Measurements from ENCODE around the gene MYO15A.

MYO15A gene

GRCh38 chr17:18116078-18116477 lies 7.5 kb downstream of the MYO15A start:
- H3K4me3 Mint-ChIP-seq = no peak overlapping the region
- no peaks in the 10 kb centered on the region for H3K4me1 Mint-ChIP-seq
- H3K36me3 Mint-ChIP-seq (ENCODE audit: low read depth) = no peaks in the 10 kb centered on the region
- no peak for ATAC-seq
- DNase-seq = no peak
- H3K9me3 Mint-ChIP-seq = no peaks in the 10 kb centered on the region
- H3K27ac Mint-ChIP-seq = no peak overlapping the region
- no peaks in the 10 kb centered on the region for H3K27me3 Mint-ChIP-seq

GRCh38 chr17:18117533-18117932 lies 9.0 kb downstream of the MYO15A start:
- DNase-seq (no peak), ATAC-seq (no peak)
- no peak overlapping the region for H3K27ac Mint-ChIP-seq
- H3K36me3 Mint-ChIP-seq (ENCODE audit: low read depth) = no peaks in the 10 kb centered on the region
- H3K27me3 Mint-ChIP-seq = no peaks in the 10 kb centered on the region
- no peak overlapping the region for H3K4me3 Mint-ChIP-seq
- H3K9me3 Mint-ChIP-seq = no peaks in the 10 kb centered on the region
- no peaks in the 10 kb centered on the region for H3K4me1 Mint-ChIP-seq

- H3K27ac Mint-ChIP-seq = no peak overlapping the region
- H3K4me3 Mint-ChIP-seq = no peak overlapping the region
- H3K4me1 Mint-ChIP-seq = no peaks in the 10 kb centered on the region
- H3K27me3 Mint-ChIP-seq = no peaks in the 10 kb centered on the region
- no peaks in the 10 kb centered on the region for H3K36me3 Mint-ChIP-seq (ENCODE audit: low read depth)
- H3K9me3 Mint-ChIP-seq = no peaks in the 10 kb centered on the region
- ATAC-seq = no peak
- no peak for DNase-seq
Observed at GRCh38 chr17:18117982-18118975, 9.7 kb downstream of the MYO15A start.

GRCh38 chr17:18119166-18119745 lies 10.7 kb downstream of the MYO15A start:
- Mint-ChIP-seq H3K4me3 (no peak overlapping the region), H3K4me1 (no peaks in the 10 kb centered on the region), H3K27me3 (no peaks in the 10 kb centered on the region), H3K27ac (no peak overlapping the region), H3K36me3 (ENCODE audit: low read depth) (no peaks in the 10 kb centered on the region), H3K9me3 (no peaks in the 10 kb centered on the region)
- ATAC-seq (no peak), DNase-seq (no peak)

- Mint-ChIP-seq H3K36me3 (ENCODE audit: low read depth) (no peaks in the 10 kb centered on the region), H3K4me1 (no peaks in the 10 kb centered on the region), H3K9me3 (no peaks in the 10 kb centered on the region), H3K4me3 (no peak overlapping the region), H3K27ac (no peak overlapping the region), H3K27me3 (no peaks in the 10 kb centered on the region)
- no peak for DNase-seq
- ATAC-seq = no peak
Observed at GRCh38 chr17:18119938-18120337, 11.4 kb downstream of the MYO15A start.

- Mint-ChIP-seq H3K4me3 (no peak overlapping the region), H3K27ac (no peak overlapping the region), H3K36me3 (ENCODE audit: low read depth) (no peaks in the 10 kb centered on the region), H3K9me3 (no peaks in the 10 kb centered on the region), H3K4me1 (no peaks in the 10 kb centered on the region), H3K27me3 (no peaks in the 10 kb centered on the region)
- DNase-seq (no peak), ATAC-seq (no peak)
Observed at GRCh38 chr17:18120461-18121017, 12.0 kb downstream of the MYO15A start.

GRCh38 chr17:18121144-18121910 lies 12.8 kb downstream of the MYO15A start:
- no peak overlapping the region for H3K27ac Mint-ChIP-seq
- no peaks in the 10 kb centered on the region for H3K9me3 Mint-ChIP-seq
- H3K36me3 Mint-ChIP-seq (ENCODE audit: low read depth) = no peaks in the 10 kb centered on the region
- H3K4me3 Mint-ChIP-seq = no peak overlapping the region
- no peaks in the 10 kb centered on the region for H3K27me3 Mint-ChIP-seq
- ATAC-seq = no peak
- H3K4me1 Mint-ChIP-seq = no peaks in the 10 kb centered on the region
- DNase-seq = no peak

GRCh38 chr17:18122990-18123753 lies 14.6 kb downstream of the MYO15A start:
- no peak for ATAC-seq
- DNase-seq = no peak
- H3K36me3 Mint-ChIP-seq (ENCODE audit: low read depth) = no peaks in the 10 kb centered on the region
- H3K27me3 Mint-ChIP-seq = no peaks in the 10 kb centered on the region
- no peaks in the 10 kb centered on the region for H3K9me3 Mint-ChIP-seq
- H3K27ac Mint-ChIP-seq = no peak overlapping the region
- no peak overlapping the region for H3K4me3 Mint-ChIP-seq
- H3K4me1 Mint-ChIP-seq = no peaks in the 10 kb centered on the region

GRCh38 chr17:18124345-18125126 lies 16.0 kb downstream of the MYO15A start:
- H3K27me3 Mint-ChIP-seq = no peaks in the 10 kb centered on the region
- no peaks in the 10 kb centered on the region for H3K9me3 Mint-ChIP-seq
- no peak for DNase-seq
- no peaks in the 10 kb centered on the region for H3K4me1 Mint-ChIP-seq
- ATAC-seq = no peak
- H3K4me3 Mint-ChIP-seq = no peak overlapping the region
- H3K36me3 Mint-ChIP-seq (ENCODE audit: low read depth) = no peaks in the 10 kb centered on the region
- no peak overlapping the region for H3K27ac Mint-ChIP-seq

GRCh38 chr17:18129041-18129502 lies 20.5 kb downstream of the MYO15A start:
- ATAC-seq (no peak), DNase-seq (no peak)
- Mint-ChIP-seq H3K9me3 (no peaks in the 10 kb centered on the region), H3K27ac (no peak overlapping the region), H3K4me3 (no peak overlapping the region), H3K4me1 (no peaks in the 10 kb centered on the region), H3K36me3 (ENCODE audit: low read depth) (no peaks in the 10 kb centered on the region), H3K27me3 (no peaks in the 10 kb centered on the region)

- no peak for ATAC-seq
- no peaks in the 10 kb centered on the region for H3K27me3 Mint-ChIP-seq
Observed at GRCh38 chr17:18132711-18133110, 24.2 kb downstream of the MYO15A start.

GRCh38 chr17:18136357-18136756 lies 27.8 kb downstream of the MYO15A start:
- Mint-ChIP-seq H3K27me3 (no peaks in the 10 kb centered on the region), H3K36me3 (ENCODE audit: low read depth) (no peaks in the 10 kb centered on the region), H3K27ac (no peak overlapping the region), H3K4me1 (peaks cover 3% of the 10 kb centered on the region), H3K4me3 (no peak overlapping the region), H3K9me3 (no peaks in the 10 kb centered on the region)
- DNase-seq (no peak), ATAC-seq (no peak)

More at GRCh38 chr17:18132711-18133110, 24.2 kb downstream of the MYO15A start:
- no peaks in the 10 kb centered on the region for H3K4me1 Mint-ChIP-seq
- H3K4me3 Mint-ChIP-seq = no peak overlapping the region
- no peaks in the 10 kb centered on the region for H3K36me3 Mint-ChIP-seq (ENCODE audit: low read depth)
- H3K27ac Mint-ChIP-seq = no peak overlapping the region
- no peak for DNase-seq
- no peaks in the 10 kb centered on the region for H3K9me3 Mint-ChIP-seq

- no peak for DNase-seq
- no peak overlapping the region for H3K4me3 Mint-ChIP-seq
Observed at GRCh38 chr17:18138065-18138749, 29.7 kb downstream of the MYO15A start.

More at GRCh38 chr17:18138065-18138749, 29.7 kb downstream of the MYO15A start:
- Mint-ChIP-seq H3K27me3 (no peaks in the 10 kb centered on the region), H3K27ac (no peak overlapping the region), H3K36me3 (ENCODE audit: low read depth) (no peaks in the 10 kb centered on the region), H3K4me1 (peaks cover 4% of the 10 kb centered on the region), H3K9me3 (no peaks in the 10 kb centered on the region)
- ATAC-seq = no peak

All from activated naive CD8-positive, alpha-beta T cell treated with anti-CD3 and anti-CD28 coated beads, Interleukin-2, amount 50 U/mL, for 24 hours (primary cell).